PC-9 (cell line): ENCODE results near the gene LRP1B. TPM values are rescaled to one million over a fixed set of nuclear protein-coding genes. Genes with fewer than 3 reads are reported as not detected.

Experiments used
- BruUV-seq: library from RNA; stranded (reverse); fragments of 400-500 nt; replicated peaks from 2 replicates; lab custom pipeline; 2021; lab: Mats Ljungman, UMichigan
- CTCF ChIA-PET: fragments of 300-600 bp; sonication (Branson Sonifier 250); formaldehyde crosslinking; loops from one replicate; lab custom pipeline; 2022; ENCODE audit warnings: antibody characterized with exemption; lab: Charles Lee
- POLR2A ChIA-PET: fragments of 300-600 bp; sonication (Branson Sonifier 250); formaldehyde crosslinking; loops from one replicate; lab custom pipeline; 2022; ENCODE audit warnings: antibody characterized with exemption; ENCODE audit not compliant: unreplicated experiment; lab: Charles Lee
- DNase-seq, 2 experiments: peaks; one replicate each; pipeline versions ENCODE4 v3.0.0 to v3.0.0-alpha.2; 2015 to 2022; ENCODE audit warnings: mixed read lengths in 1 of 2
- H2AFZ ChIP-seq: fragments of 200-600 bp; sonication (generic); 2 replicates; pipeline ENCODE4 v1.8.1; 2017; ENCODE audit warnings: antibody characterized with exemption
- H3F3A ChIP-seq: fragments of 200-600 bp; sonication (generic); 2 replicates; pipeline ENCODE4 v1.8.1; 2017; ENCODE audit warnings: antibody characterized with exemption, mild to moderate bottlenecking, low read depth; ENCODE audit not compliant: insufficient read depth
- H3K27ac ChIP-seq: fragments of 200-600 bp; sonication (generic); 2 replicates; pipeline ENCODE4 v1.6.1; 2016; ENCODE audit warnings: mixed run types
- H3K27me3 ChIP-seq: fragments of 200-600 bp; sonication (generic); 2 replicates; pipeline ENCODE4 v1.6.1; 2016; ENCODE audit warnings: low read depth, mixed run types; ENCODE audit not compliant: insufficient read depth
- H3K36me3 ChIP-seq: fragments of 200-600 bp; sonication (generic); 2 replicates; pipeline ENCODE4 v1.6.1; 2016; ENCODE audit warnings: low read depth, mixed run types
- H3K4me1 ChIP-seq: fragments of 200-600 bp; sonication (generic); replicated peaks from 2 replicates; pipeline ENCODE4 v1.6.1; 2016; ENCODE audit warnings: mixed run types; ENCODE audit not compliant: insufficient read depth
- H3K4me2 ChIP-seq: fragments of 200-600 bp; sonication (generic); 2 replicates; pipeline ENCODE4 v1.6.1; 2017; ENCODE audit warnings: mixed run types
- H3K4me3 ChIP-seq: fragments of 200-600 bp; sonication (generic); 2 replicates; pipeline ENCODE4 v1.6.1; 2016; ENCODE audit warnings: mixed run types
- H3K79me2 ChIP-seq: fragments of 200-600 bp; sonication (generic); 2 replicates; pipeline ENCODE4 v1.6.1; 2017; ENCODE audit warnings: low read depth, mixed run types
- H3K9me2 ChIP-seq: fragments of 200-600 bp; sonication (generic); 2 replicates; pipeline ENCODE4 v1.8.1; 2017; ENCODE audit warnings: mild to moderate bottlenecking; ENCODE audit not compliant: insufficient read depth
- H3K9me3 ChIP-seq: fragments of 200-600 bp; sonication (generic); 2 replicates; pipeline ENCODE4 v1.8.1; 2016; ENCODE audit warnings: low read depth; ENCODE audit not compliant: insufficient read depth
- H4K20me1 ChIP-seq: fragments of 200-600 bp; sonication (generic); 2 replicates; pipeline ENCODE4 v1.8.1; 2017; ENCODE audit not compliant: insufficient read depth
- CTCF ChIP-seq: fragments of 200-600 bp; sonication (generic); conservative IDR thresholded peaks from 2 replicates; pipeline ENCODE4 v1.6.1; 2017; ENCODE audit warnings: mixed run types, antibody characterized with exemption, mild to moderate bottlenecking, moderate library complexity
- EZH2 ChIP-seq: fragments of 200-600 bp; sonication (generic); IDR thresholded peaks from 2 replicates; pipeline ENCODE4 v1.8.0; 2017; ENCODE audit warnings: antibody characterized with exemption, low read depth
- intact Hi-C: fragments of 100-400 bp; cut with micrococcal nuclease; formaldehyde crosslinking; loops from one replicate; pipeline ENCODE4 v1.10.0; 2022; ENCODE audit not compliant: unreplicated experiment
- total RNA-seq: library from RNA; stranded (reverse); gene quantifications from 2 replicates; pipeline ENCODE4 v1.2.3, GENCODE V29; 2021

LRP1B gene
- total RNA-seq, 1 experiment from 2014 or later = 1.7 TPM

DNA sequence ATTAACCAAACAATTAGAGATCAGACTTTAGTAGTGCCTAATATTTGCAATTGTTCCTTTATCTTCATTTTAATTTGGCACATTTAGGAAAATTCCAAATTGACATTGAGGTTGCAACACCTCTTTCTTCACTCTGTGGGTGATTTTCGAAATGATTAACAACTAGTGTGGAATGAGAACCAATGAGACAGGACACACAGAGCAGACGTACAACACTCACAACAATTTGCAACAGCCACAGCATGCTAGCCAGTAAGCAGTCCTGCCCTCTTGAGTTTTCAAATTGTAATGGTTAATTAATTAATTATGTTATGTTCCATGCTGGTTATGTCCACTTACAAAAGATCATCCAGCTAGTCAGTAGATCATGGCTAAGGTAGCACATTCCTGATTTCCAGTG lies 339.3 kb downstream of the LRP1B start:
- H3K9me3 ChIP-seq = no peaks in the 10 kb centered on the region
- H3K9me2 ChIP-seq = no peaks in the 10 kb centered on the region
- no peak overlapping the region for H3K4me3 ChIP-seq
- ChIA-PET POLR2A (no interaction called here), CTCF (no interaction called here)
- no peaks in the 10 kb centered on the region for H4K20me1 ChIP-seq
- no peak for DNase-seq
- intact Hi-C loops = no loop called here
- H3K4me1 ChIP-seq = no peaks in the 10 kb centered on the region
- no peak overlapping the region for H3K4me2 ChIP-seq
- BruUV-seq = no TSS peak
- no peak overlapping the region for H3K27ac ChIP-seq
- no peaks in the 10 kb centered on the region for H3K79me2 ChIP-seq
- H3K27me3 ChIP-seq = no peaks in the 10 kb centered on the region
- H3K36me3 ChIP-seq = no peaks in the 10 kb centered on the region
- H2AFZ ChIP-seq = no peak overlapping the region
- no peak for TF ChIP-seq EZH2
- TF ChIP-seq CTCF = no peak
- no peaks in the 10 kb centered on the region for H3F3A ChIP-seq

GRCh38 chr2:141782574-141782973 lies 348.2 kb downstream of the LRP1B start:
- intact Hi-C loops = no loop called here
- ChIA-PET POLR2A (no interaction called here), CTCF (no interaction called here)

DNA sequence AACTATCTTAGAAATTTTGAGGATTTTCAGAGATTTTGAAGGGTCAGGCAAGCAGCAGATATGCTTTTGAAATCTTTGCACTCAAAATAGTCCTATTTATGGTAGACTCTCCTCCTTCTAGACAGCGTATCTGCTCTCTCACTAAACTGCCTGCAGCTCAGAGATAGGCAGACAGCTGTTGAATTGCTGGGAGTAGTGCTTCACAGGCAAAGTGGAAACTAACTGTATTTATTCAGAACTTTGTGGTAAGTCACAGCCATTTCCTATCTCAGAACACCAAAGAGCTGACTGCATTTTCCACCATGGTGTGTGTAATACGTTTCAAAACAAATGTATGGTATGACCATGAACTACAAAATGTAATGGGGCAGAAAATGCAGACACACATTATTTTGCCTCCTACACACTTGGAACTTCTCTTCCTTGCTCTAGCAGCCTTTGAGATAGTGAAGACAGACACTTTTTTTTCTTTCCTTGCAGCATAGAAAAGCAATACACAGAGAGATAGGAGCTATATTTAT lies 352.4 kb downstream of the LRP1B start:
- Histone ChIP-seq H3K4me1 (no peaks in the 10 kb centered on the region), H3K27ac (no peak overlapping the region), H3K4me2 (no peak overlapping the region), H3K79me2 (no peaks in the 10 kb centered on the region), H3K4me3 (no peak overlapping the region), H4K20me1 (no peaks in the 10 kb centered on the region), H3K36me3 (no peaks in the 10 kb centered on the region), H3K9me3 (no peaks in the 10 kb centered on the region), H3F3A (no peaks in the 10 kb centered on the region), H3K27me3 (no peaks in the 10 kb centered on the region), H2AFZ (no peak overlapping the region), H3K9me2 (no peaks in the 10 kb centered on the region)
- no peak for DNase-seq
- intact Hi-C loops = no loop called here
- no TSS peak for BruUV-seq
- CTCF ChIA-PET = no interaction called here
- TF ChIP-seq EZH2 = no peak
- TF ChIP-seq CTCF = no peak
- POLR2A ChIA-PET = no interaction called here

More at GRCh38 chr2:141782574-141782973, 348.2 kb downstream of the LRP1B start:
- Histone ChIP-seq H3K4me1 (no peaks in the 10 kb centered on the region), H3F3A (no peaks in the 10 kb centered on the region), H3K79me2 (no peaks in the 10 kb centered on the region), H3K27ac (no peak overlapping the region), H3K9me2 (no peaks in the 10 kb centered on the region), H4K20me1 (no peaks in the 10 kb centered on the region), H3K9me3 (no peaks in the 10 kb centered on the region), H2AFZ (no peak overlapping the region), H3K4me2 (no peak overlapping the region), H3K4me3 (no peak overlapping the region), H3K36me3 (no peaks in the 10 kb centered on the region), H3K27me3 (no peaks in the 10 kb centered on the region)
- no TSS peak for BruUV-seq
- no peak for DNase-seq
- TF ChIP-seq CTCF (no peak), EZH2 (no peak)
